Esophagus squamous epithelium (tissue), 5 donors: Measurements from ENCODE around the gene PDLIM5. TPM values are rescaled to one million over a fixed set of nuclear protein-coding genes. Genes with fewer than 3 reads are reported as not detected.
A peak's percentile ranks its signal among the peaks of the same experiment; 100 is the strongest.

Experiments
- DNase-seq: peaks from one replicate; lab custom pipeline; 2025; lab: John Stamatoyannopoulos, UW
- H3K27ac ChIP-seq, 4 donors: fragments of 200-600 bp; sonication (generic); one replicate each; pipeline ENCODE4 v1.5.1; 2016 to 2019; ENCODE audit warnings: mild to moderate bottlenecking in 1 of 4
- H3K27me3 ChIP-seq, 4 donors: fragments of 200-600 bp; sonication (generic); 1 replicate in 3 of 4; 2 replicates in 1 of 4; pipeline versions ENCODE4 v1.5.1 to v1.6.0; 2017 to 2021; ENCODE audit warnings: antibody characterized with exemption in 1 of 4
- H3K36me3 ChIP-seq, 3 donors: fragments of 200-600 bp; sonication (generic); one replicate each; pipeline ENCODE4 v1.5.1; 2016 to 2019
- H3K4me1 ChIP-seq, 3 donors: fragments of 200-600 bp; sonication (generic); one replicate each; pipeline ENCODE4 v1.5.1; 2017 to 2019
- H3K4me3 ChIP-seq, 4 donors: fragments of 200-600 bp; sonication (generic); 1 replicate in 3 of 4; 2 replicates in 1 of 4; pipeline ENCODE4 v1.5.1; 2016 to 2019; ENCODE audit warnings: mild to moderate bottlenecking in 2 of 4, moderate library complexity in 1 of 4
- H3K9me3 ChIP-seq, 3 donors: fragments of 200-600 bp; sonication (generic); one replicate each; pipeline ENCODE4 v1.5.1; 2016 to 2019
- CTCF ChIP-seq, 6 experiments: fragments of 450-650 bp in 4 of 6; fragments of 200-600 bp in 2 of 6; sonication (generic) in 2 of 6; IDR thresholded peaks; one replicate each; pipeline ENCODE4 v1.5.1; 2016 to 2019; ENCODE audit warnings: antibody characterized with exemption in 6 of 6, mild to moderate bottlenecking in 4 of 6, moderate library complexity in 4 of 6
- POLR2A ChIP-seq, 4 donors: fragments of 450-650 bp; IDR thresholded peaks; one replicate each; pipeline ENCODE4 v1.6.1; 2017; ENCODE audit warnings: antibody characterized with exemption in 4 of 4, mild to moderate bottlenecking in 4 of 4, moderate library complexity in 3 of 4
- WGBS, 2 donors: methylation state at CpG; one replicate each; pipeline ENCODE4 v1.1.5; 2018; 5-methylcytosine and 5-hydroxymethylcytosine counted together
- intact Hi-C: fragments of 100-400 bp; cut with DNase I; formaldehyde crosslinking; loops from one replicate; pipeline ENCODE4 v1.15.0; 2022
- total RNA-seq, 4 donors: library from RNA; depleted of rRNA; stranded (reverse); fragments of >200 nt; gene quantifications; one replicate each; pipeline ENCODE4 v1.1.0, GENCODE V29; 2016
- donor health status: DM: yes; HTN: yes; CAD: no.

Gene PDLIM5
- total RNA-seq, 4 donors from 2014 or later, result 57.0 to 204 (median 157) TPM

- intact Hi-C loops, result no loop called here
- Histone ChIP-seq H3K27me3 (no peaks in the 10 kb centered on the region), H3K9me3 (no peaks in the 10 kb centered on the region), H3K27ac (no peak overlapping the region), H3K4me1 (peaks cover 0 to 22% (median 13%) of the 10 kb centered on the region in 3 donors), H3K4me3 (no peak overlapping the region), H3K36me3 (no peaks in the 10 kb centered on the region)
- 41 to 66% methylated on average over 3 of the region's 3 CpGs for WGBS, 2 donors
- no peak for DNase-seq
- TF ChIP-seq POLR2A (IDR thresholded peaks at IDR 0.05) (no peak), CTCF (IDR thresholded peaks at IDR 0.05) (no peak)
Measured at GRCh38 chr4:94447754-94448411, 3.9 kb upstream of the PDLIM5 start.

- intact Hi-C loops, result no loop called here
- no peak for DNase-seq
- no peak overlapping the region for H3K27ac ChIP-seq
- WGBS, 2 donors, result 84 to 89% methylated on average over 3 of the region's 3 CpGs
- H3K9me3 ChIP-seq, result no peaks in the 10 kb centered on the region
- no peak for TF ChIP-seq CTCF (IDR thresholded peaks at IDR 0.05)
- TF ChIP-seq POLR2A (IDR thresholded peaks at IDR 0.05), result no peak
- no peaks in the 10 kb centered on the region for H3K27me3 ChIP-seq
- peaks cover 0 to 32% (median 19%) of the 10 kb centered on the region in 3 donors for H3K4me1 ChIP-seq
- H3K4me3 ChIP-seq, result no peak overlapping the region
- no peaks in the 10 kb centered on the region for H3K36me3 ChIP-seq
Measured at GRCh38 chr4:94448815-94449375, 2.8 kb upstream of the PDLIM5 start.

GRCh38 chr4:94451051-94451694, 569 bp upstream of the PDLIM5 start:
- TF ChIP-seq CTCF (IDR thresholded peaks at IDR 0.05) (no peak), POLR2A (IDR thresholded peaks at IDR 0.05) (no peak)
- DNase-seq, result no peak
- peaks cover 0 to 55% (median 23%) of the 10 kb centered on the region in 3 donors for H3K4me1 ChIP-seq
- WGBS, 2 donors, result 5 to 9% methylated on average over 12 to 16 of the region's 16 CpGs
- H3K27me3 ChIP-seq, result no peaks in the 10 kb centered on the region
- peak overlapping the region; percentile 98 to 99 (median 99) for H3K27ac ChIP-seq
- H3K4me3 ChIP-seq, result peak overlapping the region; percentile 78 to 99 (median 92)
- intact Hi-C loops, result loop anchor here (10.0 kb wide), 1 partner anchor 134 kb away; no protein-coding TSS in a partner anchor
- no peaks in the 10 kb centered on the region for H3K9me3 ChIP-seq
- peaks cover 0 to 9% (median 0%) of the 10 kb centered on the region in 3 donors for H3K36me3 ChIP-seq

GRCh38 chr4:94452476-94453371, 982 bp downstream of the PDLIM5 start:
- TF ChIP-seq POLR2A (IDR thresholded peaks at IDR 0.05), result peak in 2 of 4 donors; percentile 45 to 75
- TF ChIP-seq CTCF (IDR thresholded peaks at IDR 0.05), result no peak
- H3K4me3 ChIP-seq, result peak overlapping the region; percentile 78 to 99 (median 92)
- no peaks in the 10 kb centered on the region for H3K27me3 ChIP-seq
- peaks cover 0 to 68% (median 22%) of the 10 kb centered on the region in 3 donors for H3K4me1 ChIP-seq
- 2% methylated on average over 26 of the region's 26 CpGs for WGBS, 2 donors
- H3K9me3 ChIP-seq, result no peaks in the 10 kb centered on the region
- peak overlapping the region; percentile 98 to 99 (median 99) for H3K27ac ChIP-seq
- intact Hi-C loops, result loop anchor here (10.0 kb wide), 1 partner anchor 132 kb away; no protein-coding TSS in a partner anchor
- H3K36me3 ChIP-seq, result peaks cover 0 to 22% (median 0%) of the 10 kb centered on the region in 3 donors
- DNase-seq, result peak; percentile 5
